HG03565 (cell line): ENCODE measurements around the gene CDH4.

ENCODE experiments used
- ATAC-seq: cut with Tn5 transposase; IDR thresholded peaks from one replicate; pipeline ENCODE4 v1.9.1; 2021; ENCODE audit warnings: mild to moderate bottlenecking, moderate library complexity; ENCODE audit not compliant: unreplicated experiment

Gene CDH4

GRCh38 chr20:61613917-61614705 lies 362.1 kb downstream of the CDH4 start:
- ATAC-seq: no peak

- no peak for ATAC-seq
These were observed 362.6 kb downstream of the CDH4 start for GRCh38 chr20:61614706-61615100.

GRCh38 chr20:61615806-61616205 lies 363.7 kb downstream of the CDH4 start:
- no peak for ATAC-seq

GRCh38 chr20:61619751-61620150 lies 367.7 kb downstream of the CDH4 start:
- ATAC-seq: no peak

GRCh38 chr20:61620174-61620573 lies 368.1 kb downstream of the CDH4 start:
- ATAC-seq: no peak

- no peak for ATAC-seq
These were observed 369.1 kb downstream of the CDH4 start for GRCh38 chr20:61621035-61621730.

GRCh38 chr20:61621852-61622251 lies 369.8 kb downstream of the CDH4 start:
- no peak for ATAC-seq

- ATAC-seq: no peak
These were observed 371.4 kb downstream of the CDH4 start for GRCh38 chr20:61623451-61623850.

GRCh38 chr20:61625246-61625645 lies 373.2 kb downstream of the CDH4 start:
- ATAC-seq: no peak

- no peak for ATAC-seq
These were observed 374.4 kb downstream of the CDH4 start for GRCh38 chr20:61626412-61626811.

GRCh38 chr20:61627791-61628415 lies 375.8 kb downstream of the CDH4 start:
- ATAC-seq: no peak

- ATAC-seq: no peak
These were observed 376.4 kb downstream of the CDH4 start for GRCh38 chr20:61628480-61628879.

GRCh38 chr20:61628901-61629601 lies 377.0 kb downstream of the CDH4 start:
- no peak for ATAC-seq

GRCh38 chr20:61629602-61630390 lies 377.7 kb downstream of the CDH4 start:
- ATAC-seq: no peak

- ATAC-seq: no peak
These were observed 378.3 kb downstream of the CDH4 start for GRCh38 chr20:61630391-61630650.

- ATAC-seq: no peak
These were observed 378.8 kb downstream of the CDH4 start for GRCh38 chr20:61630816-61631215.

- no peak for ATAC-seq
These were observed 379.7 kb downstream of the CDH4 start for GRCh38 chr20:61631751-61632150.

- no peak for ATAC-seq
These were observed 380.9 kb downstream of the CDH4 start for GRCh38 chr20:61633004-61633403.

- ATAC-seq: no peak
These were observed 382.5 kb downstream of the CDH4 start for GRCh38 chr20:61634376-61635145.
